HCT116 (cell line): ENCODE results near the gene SYTL2.

Experiments used
- ATF3 ChIP-seq: IDR thresholded peaks from 2 replicates; pipeline ENCODE4 v1.6.1; 2012
- CTCF ChIP-seq, 3 experiments: fragments of 200-600 bp in 1 of 3; sonication (generic) in 1 of 3; IDR thresholded peaks in 2 of 3; conservative IDR thresholded peaks in 1 of 3; 2 replicates each; pipeline ENCODE4 v1.5.1; 2012 to 2017; ENCODE audit warnings: low read depth in 2 of 3, low read length in 2 of 3, antibody characterized with exemption in 1 of 3, borderline replicate concordance in 1 of 3, control low read depth in 1 of 3, mild to moderate bottlenecking in 1 of 3, mixed read lengths in 1 of 3, mixed run types in 1 of 3, moderate library complexity in 1 of 3; ENCODE audit not compliant: insufficient read depth in 1 of 3
- EZH2 ChIP-seq: fragments of 200-600 bp; sonication (generic); IDR thresholded peaks from 2 replicates; pipeline ENCODE4 v1.6.1; 2017; ENCODE audit warnings: antibody characterized with exemption, mixed run types
- EZH2phosphoT487 ChIP-seq: fragments of 200-600 bp; IDR thresholded peaks from 2 replicates; pipeline ENCODE4 v1.6.1; 2018; ENCODE audit warnings: antibody characterized with exemption, borderline replicate concordance
- JUND ChIP-seq: IDR thresholded peaks from 2 replicates; pipeline ENCODE4 v1.6.1; 2012
- POLR2A ChIP-seq: IDR thresholded peaks from 2 replicates; pipeline ENCODE4 v1.7.0; 2011; ENCODE audit warnings: borderline replicate concordance; ENCODE audit not compliant: insufficient read depth, insufficient read length; ENCODE audit errors: extremely low read depth
- POLR2AphosphoS5 ChIP-seq: IDR thresholded peaks from 2 replicates; pipeline ENCODE4 v1.6.1; 2011; ENCODE audit warnings: mild to moderate bottlenecking, low read depth, low read length, moderate library complexity
- RAD21 ChIP-seq: IDR thresholded peaks from 2 replicates; pipeline ENCODE4 v1.6.1; 2012; ENCODE audit warnings: low read depth, mild to moderate bottlenecking
- REST ChIP-seq: IDR thresholded peaks from 2 replicates; pipeline ENCODE4 v1.6.1; 2012; ENCODE audit warnings: low read depth
- SIN3A ChIP-seq: IDR thresholded peaks from 2 replicates; pipeline ENCODE4 v1.6.1; 2012; ENCODE audit warnings: low read depth
- SP1 ChIP-seq: IDR thresholded peaks from 2 replicates; pipeline ENCODE4 v1.6.1; 2012; ENCODE audit warnings: low read depth
- YY1 ChIP-seq: IDR thresholded peaks from 2 replicates; pipeline ENCODE4 v1.6.1; 2011; ENCODE audit warnings: low read length, low read depth, moderate library complexity, mild to moderate bottlenecking; ENCODE audit not compliant: insufficient replicate concordance; ENCODE audit errors: extremely low read depth
- ZFX ChIP-seq: fragments of 450-650 bp; IDR thresholded peaks from 2 replicates; pipeline ENCODE4 v1.6.1; 2017
- ZNF274 ChIP-seq: fragments of 200-500 bp; sonication (Bioruptor generic); IDR thresholded peaks from 2 replicates; pipeline ENCODE4 v1.6.1; 2014; ENCODE audit warnings: mild to moderate bottlenecking, low read depth, low read length, inconsistent platforms

- TF ChIP-seq EZH2: no peak
- no peak for TF ChIP-seq RAD21
- no peak for TF ChIP-seq CTCF (IDR thresholded peaks at IDR 0.05 in 2 of 3, conservative IDR thresholded peaks at IDR 0.05 in 1 of 3; ENCODE audit: borderline replicate concordance in 1 of 3, insufficient read depth in 1 of 3, low read depth in 2 of 3, low read length in 2 of 3)
- TF ChIP-seq POLR2AphosphoS5: no peak
- TF ChIP-seq JUND: no peak
- no peak for TF ChIP-seq REST
- TF ChIP-seq POLR2A: no peak
- no peak for TF ChIP-seq ZFX
- TF ChIP-seq SIN3A: no peak
- no peak for TF ChIP-seq ZNF274
- TF ChIP-seq ATF3: no peak
- no peak for TF ChIP-seq EZH2phosphoT487
- TF ChIP-seq SP1: no peak
- TF ChIP-seq YY1: no peak
Measured at GRCh38 chr11:85795712-85796487, 15.0 kb downstream of the SYTL2 start.
